Measurements from ENCODE around the gene CCDC43. TPM values are rescaled to one million over a fixed set of nuclear protein-coding genes. Genes with fewer than 3 reads are reported as not detected.

CCDC43 gene
- total and polyA plus RNA-seq, 2 of the 8 experiments (the other 6 are each of a cell fraction or from before 2014, with no cell fraction given): 4.9 to 38.1 TPM

GRCh38 chr17:44630703-44631102, 58.9 kb downstream of the CCDC43 start (continued):
- TF ChIP-seq GTF2F1 (IDR thresholded peaks at IDR 0.05; ENCODE audit: borderline replicate concordance, low read depth, low read length) (no peak), SP1 (IDR thresholded peaks at IDR 0.05; ENCODE audit: low read depth, low read length) (no peak), JUND (IDR thresholded peaks at IDR 0.05; ENCODE audit: low read length) (no peak), KDM4A (IDR thresholded peaks at IDR 0.05; ENCODE audit: low read depth, low read length, severe bottlenecking) (no peak), SUZ12 (IDR thresholded peaks at IDR 0.05; ENCODE audit: low read length) (no peak), MAX (IDR thresholded peaks at IDR 0.05) (no peak), BCL11A (IDR thresholded peaks at IDR 0.05; ENCODE audit: low read depth in 2 of 2, low read length in 2 of 2) (no peak), RNF2 (IDR thresholded peaks at IDR 0.05; ENCODE audit: borderline replicate concordance, low read depth, low read length, missing control alignments, poor library complexity, severe bottlenecking) (no peak)
